Myocyte (in vitro differentiated cells): Measurements from ENCODE around the gene AZU1. TPM values are rescaled to one million over a fixed set of nuclear protein-coding genes. Genes with fewer than 3 reads are reported as not detected.

Experiments used
- DNase-seq: peaks from one replicate; pipeline ENCODE4 v3.0.0-alpha.2; 2012; ENCODE audit warnings: low read depth
- polyA plus RNA-seq: library from polyadenylated mRNA; unstranded; fragments of >200 nt; gene quantifications from one replicate; pipeline ENCODE4 v1.2.1, GENCODE V29; 2012; ENCODE audit warnings: missing spikeins
- total RNA-seq: library from RNA; depleted of rRNA; stranded (reverse); fragments of >200 nt; gene quantifications from 2 replicates; pipeline ENCODE4 v1.2.3, GENCODE V29; 2014

Gene AZU1
- not detected in 2 replicates for total RNA-seq
- not detected for polyA plus RNA-seq

- DNase-seq: peak; percentile 30
Measured at GRCh38 chr19:827710-828321, at the start of gene AZU1. Gene AZU1, plus strand, starts transcription at chr19:827837. Its CDS starts 10 bp downstream, at chr19:827847.

GRCh38 chr19:778910-779653 lies 48.6 kb upstream of the AZU1 start:
- DNase-seq: peak; percentile 80

- no peak for DNase-seq
Measured at GRCh38 chr19:780935-781334, 46.7 kb upstream of the AZU1 start.

GRCh38 chr19:781800-782184 lies 45.8 kb upstream of the AZU1 start:
- no peak for DNase-seq

DNA sequence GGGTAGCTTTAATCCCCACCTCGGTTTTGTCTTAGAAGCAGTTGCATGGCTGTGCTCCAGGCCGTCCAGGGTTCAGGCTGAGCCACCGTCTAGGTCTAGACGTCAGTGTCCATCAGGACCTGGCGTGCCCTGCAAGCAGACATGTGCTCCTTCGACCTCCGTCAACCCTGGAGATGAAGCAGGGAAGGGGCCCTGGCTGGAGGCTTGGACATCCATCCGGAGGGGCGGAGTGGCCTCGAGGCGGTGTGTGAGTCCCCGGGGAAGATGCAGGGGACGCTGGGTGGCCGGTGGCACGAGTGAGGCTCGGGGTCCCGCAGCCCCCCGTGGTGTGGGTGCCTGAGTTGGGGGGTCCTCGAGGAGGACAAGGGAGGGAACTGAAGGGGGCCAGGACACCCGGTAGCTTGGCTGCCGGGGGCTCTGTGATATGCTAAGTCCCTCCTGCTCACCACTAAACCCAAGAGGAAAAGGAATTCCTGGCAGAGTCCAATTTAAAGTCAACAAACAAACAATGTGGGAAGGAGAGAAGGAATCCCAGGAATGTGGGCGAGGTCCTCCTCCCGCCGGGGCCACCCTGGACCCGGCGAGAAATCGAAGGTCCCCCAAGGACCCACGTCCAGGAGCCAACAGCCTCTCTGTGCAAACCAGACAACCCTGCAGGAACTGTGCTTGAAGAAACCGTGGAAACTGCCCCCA lies 45.3 kb upstream of the AZU1 start:
- DNase-seq: peak; percentile 73

- DNase-seq: no peak
Measured at GRCh38 chr19:782878-783668, 44.6 kb upstream of the AZU1 start.

DNA sequence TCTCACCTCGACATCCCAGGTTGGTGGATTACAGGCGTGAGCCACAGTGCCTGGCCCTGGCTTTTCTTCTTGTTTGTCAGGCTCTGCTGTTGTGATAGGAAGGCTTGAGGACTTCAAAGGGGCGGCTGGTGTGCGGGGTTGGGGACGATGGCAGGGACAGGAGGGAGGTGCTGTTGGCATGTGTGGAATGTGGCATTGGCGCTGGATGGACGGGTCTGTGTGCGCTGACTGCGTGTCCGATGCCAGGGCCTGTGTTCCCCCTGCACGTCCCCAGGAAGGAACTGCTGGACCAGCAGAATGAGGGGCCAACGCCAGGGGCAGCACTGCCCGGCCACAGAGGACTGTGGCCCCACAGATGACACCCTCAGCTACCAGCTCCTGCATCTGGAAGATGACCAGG lies 43.1 kb upstream of the AZU1 start:
- DNase-seq: no peak

DNA sequence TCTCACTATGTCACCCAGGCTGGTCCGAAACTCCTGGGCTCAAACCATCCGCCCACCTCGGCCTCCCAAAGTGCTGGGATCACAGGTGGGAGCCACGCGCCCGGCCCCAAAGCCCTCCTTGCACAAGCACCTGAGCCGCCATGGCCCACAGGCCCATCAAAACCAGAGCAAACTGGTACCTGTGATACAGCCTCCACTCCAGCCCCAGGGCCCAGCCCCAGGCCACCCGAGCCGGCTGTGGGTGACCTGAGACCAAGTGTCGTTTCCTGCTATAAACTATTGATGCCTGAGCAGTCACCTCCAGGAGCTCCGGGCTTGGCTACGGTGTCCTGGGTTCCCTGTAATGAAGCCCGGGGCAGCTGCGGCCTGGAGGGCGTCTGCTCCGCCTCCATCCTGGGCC lies 40.1 kb upstream of the AZU1 start:
- no peak for DNase-seq

DNA sequence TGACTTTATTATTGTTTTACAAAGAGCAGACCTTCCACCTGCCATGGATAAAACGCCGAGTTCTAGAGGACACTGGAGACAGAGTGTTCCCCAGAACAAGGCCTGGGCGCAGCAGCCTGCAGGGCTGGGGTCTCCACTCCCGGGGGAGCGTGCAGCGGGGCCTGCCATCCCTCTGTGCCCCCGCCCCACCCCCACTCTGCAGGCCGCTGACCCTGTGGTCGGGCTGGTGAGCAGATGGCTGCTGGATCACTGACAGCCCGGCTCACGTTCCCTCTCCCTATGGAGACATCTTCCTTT lies 39.0 kb upstream of the AZU1 start:
- DNase-seq: no peak

DNA sequence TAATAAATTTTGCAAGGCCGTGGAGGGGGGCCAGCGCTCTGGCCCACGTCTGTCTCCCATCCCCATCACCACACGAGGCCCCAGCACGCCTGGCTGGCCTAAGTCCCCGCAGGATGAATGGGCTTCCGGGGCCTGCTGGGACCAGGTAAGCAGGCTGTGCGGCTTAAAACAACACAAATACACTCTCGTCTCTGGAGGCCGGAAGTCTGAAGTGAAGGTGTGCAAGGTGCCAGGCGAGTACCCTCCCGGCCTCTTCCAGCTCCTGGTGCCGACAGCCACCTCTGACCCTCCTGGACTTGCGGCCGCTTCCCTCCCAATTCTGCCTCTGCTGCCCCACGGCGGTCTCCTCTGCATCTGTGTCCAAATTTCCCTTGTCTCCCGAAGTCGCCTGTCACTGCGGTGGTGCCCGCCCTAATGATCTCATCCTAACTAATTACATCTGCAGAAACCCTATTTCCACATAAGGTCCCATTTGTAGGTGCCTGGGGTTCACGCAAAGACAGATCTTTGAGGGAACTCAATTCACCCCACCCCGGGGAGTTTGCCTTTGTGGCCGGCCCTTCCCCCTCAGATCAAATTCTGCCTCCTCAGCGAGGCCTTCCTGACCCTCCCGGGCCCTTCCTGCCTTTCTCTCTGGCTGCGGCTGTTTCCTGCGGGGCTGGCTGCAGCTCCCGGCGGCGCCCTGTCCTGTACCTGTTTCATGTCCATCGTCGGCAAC lies 38.5 kb upstream of the AZU1 start:
- no peak for DNase-seq

DNA sequence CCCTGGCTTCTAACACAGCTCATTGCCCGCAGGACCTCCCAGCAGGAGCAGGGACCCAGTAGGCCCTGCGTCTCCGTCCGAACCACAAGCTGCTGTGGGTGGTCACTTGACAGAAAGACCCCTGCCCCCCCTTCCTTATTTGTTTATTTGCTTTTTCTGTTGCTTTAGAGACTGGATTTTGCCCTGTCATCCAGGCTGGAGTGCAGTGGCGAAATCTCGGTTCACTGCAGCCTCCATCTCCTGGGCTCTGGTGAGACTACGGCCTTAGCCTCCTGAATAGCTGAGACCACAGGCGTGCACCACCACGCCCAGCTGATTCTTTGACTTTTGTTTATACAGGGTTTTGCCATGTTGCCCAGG lies 38.0 kb upstream of the AZU1 start:
- DNase-seq: no peak

- DNase-seq: no peak
Measured at GRCh38 chr19:791007-791566, 36.5 kb upstream of the AZU1 start.

DNA sequence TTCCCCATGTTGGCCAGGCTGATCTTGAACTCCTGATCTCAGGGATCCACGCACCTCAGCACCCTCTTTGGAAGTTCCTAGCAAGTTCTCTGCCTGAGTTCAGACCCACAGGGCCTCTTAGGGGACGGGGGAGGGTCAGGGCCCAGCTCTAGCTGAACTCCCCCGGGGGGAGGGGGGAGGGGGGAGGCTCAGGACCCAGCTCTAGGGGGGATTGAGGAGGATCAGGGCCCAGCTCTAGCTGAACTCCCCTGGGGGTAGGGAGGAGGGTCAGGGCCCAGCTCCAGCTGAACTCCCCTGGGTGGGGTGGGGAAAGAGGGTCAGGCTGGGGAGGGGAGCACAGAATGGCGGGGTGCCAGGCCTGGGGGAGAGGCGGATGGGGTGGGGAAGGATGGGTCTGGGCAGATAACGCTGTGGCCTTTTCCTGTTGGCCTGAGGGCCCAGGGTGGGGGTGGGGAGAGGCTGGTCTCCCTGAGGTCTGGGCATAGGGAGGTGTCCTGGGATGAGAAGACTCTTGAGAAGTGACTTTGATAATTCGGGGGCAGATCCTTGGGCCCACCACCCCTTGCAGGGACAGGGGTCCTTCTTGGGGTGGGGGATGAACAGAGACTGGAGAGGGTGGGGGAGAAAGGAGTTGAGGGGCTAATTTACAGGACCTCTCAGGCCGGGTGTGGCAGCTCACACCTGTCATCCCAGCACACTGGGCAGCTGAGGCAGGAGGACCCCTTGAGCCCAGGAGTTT lies 35.9 kb upstream of the AZU1 start:
- DNase-seq: no peak

DNA sequence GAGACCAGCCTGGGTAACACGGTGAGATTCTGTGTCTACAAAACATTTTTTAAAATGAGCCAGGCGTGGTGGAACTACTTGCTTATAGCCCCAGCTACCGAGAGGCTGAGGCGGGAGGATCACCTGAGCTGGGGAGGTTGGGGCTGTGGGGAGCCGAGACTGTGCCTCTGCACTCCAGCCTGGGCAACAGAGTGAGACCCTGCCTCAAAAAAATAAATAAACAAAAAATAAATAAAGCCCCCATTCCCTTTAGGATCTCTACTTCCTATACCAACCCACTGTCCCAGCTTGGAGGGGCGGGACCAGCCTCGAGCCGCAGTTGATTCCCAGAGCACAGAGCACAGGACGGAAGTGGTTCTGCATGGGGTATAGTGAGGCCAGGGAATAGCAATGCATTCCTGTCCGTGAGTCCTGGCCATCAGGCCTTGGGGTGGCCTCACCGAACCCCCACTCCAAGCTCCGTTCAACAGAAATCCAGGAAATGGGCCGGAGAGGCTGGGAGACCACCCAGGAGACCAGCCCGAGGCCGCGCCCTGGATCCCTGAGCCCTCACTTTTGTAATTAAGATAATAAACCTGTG lies 35.2 kb upstream of the AZU1 start:
- no peak for DNase-seq

DNA sequence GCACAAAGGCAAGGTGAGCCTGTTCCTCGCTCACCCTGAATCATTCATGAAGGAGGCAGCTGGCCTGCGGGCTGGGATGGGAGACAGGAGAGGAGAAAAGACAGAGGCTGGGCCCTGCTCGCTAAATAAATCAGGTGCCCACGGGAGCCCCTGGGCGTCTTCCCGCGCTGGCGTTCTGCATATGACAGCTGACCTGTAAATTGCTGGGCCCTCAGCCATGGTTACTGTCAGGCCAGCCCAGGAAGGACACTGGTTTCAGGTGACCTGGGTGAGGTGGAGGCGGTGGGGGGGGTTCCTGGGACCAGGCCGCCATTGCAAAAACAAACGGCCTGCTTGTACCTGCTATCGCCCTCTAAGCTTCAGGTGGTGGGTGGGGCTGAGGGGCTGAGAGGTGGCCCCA lies 33.8 kb upstream of the AZU1 start:
- no peak for DNase-seq

- no peak for DNase-seq
Measured at GRCh38 chr19:795073-795611, 32.5 kb upstream of the AZU1 start.

DNA sequence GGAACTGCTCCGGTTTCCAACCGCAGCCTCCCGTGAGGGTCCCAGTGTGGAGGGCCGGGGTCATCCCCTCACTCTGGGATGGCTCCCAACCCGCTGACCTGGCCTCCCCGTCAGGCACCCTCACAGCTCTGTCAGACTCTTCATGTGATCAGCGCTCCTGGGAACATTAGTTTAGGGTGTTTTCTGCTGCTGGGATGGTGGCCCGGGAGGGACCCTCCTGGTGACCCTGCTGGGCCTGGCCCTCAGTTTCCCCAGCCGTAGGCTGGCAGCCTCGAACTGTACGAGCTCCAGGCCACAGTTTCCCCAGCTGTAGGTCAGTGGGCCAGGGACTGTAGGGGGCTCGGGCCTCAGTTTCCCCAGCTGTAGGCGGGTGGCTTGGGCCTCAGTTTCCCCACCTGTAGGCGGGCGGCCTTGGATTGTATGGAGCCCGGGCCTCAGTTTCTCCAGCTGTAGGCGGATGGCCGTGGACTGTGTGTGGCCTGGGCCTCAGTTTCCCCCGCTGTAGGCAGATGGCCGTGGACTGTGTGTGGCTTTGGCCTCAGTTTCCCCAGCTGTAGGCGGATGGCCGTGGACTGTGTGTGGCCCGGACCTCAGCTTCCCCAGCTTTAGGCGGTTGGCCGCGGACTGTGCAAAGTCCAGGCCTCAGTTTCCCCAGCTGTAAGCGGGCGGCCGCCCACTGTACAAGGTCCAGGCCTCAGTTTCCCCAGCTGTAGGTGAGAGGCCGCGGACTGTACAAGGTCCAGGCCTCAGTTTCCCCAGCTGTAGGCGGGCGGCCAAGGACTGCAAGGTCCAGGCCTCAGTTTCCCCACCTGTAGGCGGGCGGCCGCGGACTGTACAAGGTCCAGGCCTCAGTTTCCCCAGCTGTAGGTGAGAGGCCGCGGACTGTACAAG lies 31.7 kb upstream of the AZU1 start:
- no peak for DNase-seq

DNA sequence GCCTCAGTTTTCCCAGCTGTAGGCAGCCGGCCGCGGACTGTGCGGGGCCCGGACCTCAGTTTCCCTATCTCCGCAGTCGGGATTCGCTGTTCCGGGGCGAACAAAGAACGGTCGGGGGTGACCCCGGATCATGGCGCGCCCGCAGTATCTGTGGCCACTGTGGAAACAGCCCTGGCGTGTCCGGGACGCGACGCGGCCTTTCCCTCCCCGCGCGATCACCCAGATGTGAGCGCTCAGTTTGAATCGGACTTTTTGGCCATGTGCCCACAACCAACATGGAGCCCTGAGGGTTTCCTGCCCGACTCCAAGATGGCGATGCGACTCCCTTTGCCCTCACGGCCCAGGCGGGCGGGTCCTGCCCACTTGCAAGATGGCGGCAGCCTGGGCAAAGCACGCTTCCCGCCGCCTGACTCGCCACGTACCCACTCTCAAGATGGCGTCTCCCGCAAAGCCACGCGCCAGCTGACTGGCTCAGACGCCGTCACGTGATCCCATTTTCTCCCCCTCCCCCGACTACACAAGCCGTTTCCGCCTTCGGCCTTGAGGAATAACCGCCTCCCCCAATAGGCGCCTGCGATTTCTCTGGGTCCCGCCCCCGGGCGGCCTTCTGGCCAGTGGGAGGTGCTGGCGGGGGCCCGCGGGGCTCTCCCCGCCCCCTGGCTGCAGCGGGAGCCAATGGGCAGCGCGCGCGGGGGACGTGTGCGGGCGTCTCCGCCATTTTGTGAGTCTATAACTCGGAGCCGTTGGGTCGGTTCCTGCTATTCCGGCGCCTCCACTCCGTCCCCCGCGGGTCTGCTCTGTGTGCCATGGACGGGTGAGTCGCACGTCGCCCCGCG lies 30.7 kb upstream of the AZU1 start, which contains the start of gene PTBP1:
Gene PTBP1, plus strand, starts transcription at position 761 of the 836 bp plus-strand sequence. Its CDS starts 46 bp downstream, at position 807.
- peak; percentile 100 for DNase-seq
